Measurements from ENCODE around the gene ZYG11A. TPM values are rescaled to one million over a fixed set of nuclear protein-coding genes. Genes with fewer than 3 reads are reported as not detected.

ZYG11A gene
- total RNA-seq, 1 donor from 2014 or later = not detected

DNA sequence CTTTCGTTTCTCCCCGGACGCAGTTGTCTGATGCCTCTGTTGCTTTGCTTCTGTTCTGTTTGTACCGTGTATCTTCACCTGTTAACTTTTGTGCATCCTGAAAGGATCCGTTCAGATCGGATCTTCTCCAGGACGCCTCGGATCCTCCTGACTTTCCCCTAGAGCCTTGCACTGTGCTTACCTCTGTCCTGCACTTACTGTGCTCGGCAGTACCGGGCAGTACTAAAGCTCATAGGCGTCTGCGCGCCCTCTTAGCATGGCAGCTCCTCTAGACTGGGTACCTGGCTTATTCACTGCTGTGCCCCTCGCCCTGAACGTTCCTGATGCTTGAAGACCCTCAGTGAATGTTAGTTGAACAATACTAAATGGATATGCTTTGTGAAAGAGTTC, 85.5 kb downstream of the ZYG11A start:
- Histone ChIP-seq H3K27me3 (no peaks in the 10 kb centered on the region), H3K4me1 (peaks cover 0 to 8% of the 10 kb centered on the region in 2 donors), H3K36me3 (no peaks in the 10 kb centered on the region), H3K9me3 (no peaks in the 10 kb centered on the region), H3K27ac (peak overlapping the region; percentile 72 to 75), H3K4me3 (peak overlapping the region; percentile 50 to 73)
- intact Hi-C loops (cut with DNase I) = loop anchor here (5.0 to 10.0 kb wide), 4 partner anchors 203 to 563 kb away; partner anchors contain the start of genes CC2D1B, CPT2, ORC1 and PRPF38A
- no peak for DNase-seq (ENCODE audit: low spot score in 2 of 2)
- TF ChIP-seq, protein P1, sequence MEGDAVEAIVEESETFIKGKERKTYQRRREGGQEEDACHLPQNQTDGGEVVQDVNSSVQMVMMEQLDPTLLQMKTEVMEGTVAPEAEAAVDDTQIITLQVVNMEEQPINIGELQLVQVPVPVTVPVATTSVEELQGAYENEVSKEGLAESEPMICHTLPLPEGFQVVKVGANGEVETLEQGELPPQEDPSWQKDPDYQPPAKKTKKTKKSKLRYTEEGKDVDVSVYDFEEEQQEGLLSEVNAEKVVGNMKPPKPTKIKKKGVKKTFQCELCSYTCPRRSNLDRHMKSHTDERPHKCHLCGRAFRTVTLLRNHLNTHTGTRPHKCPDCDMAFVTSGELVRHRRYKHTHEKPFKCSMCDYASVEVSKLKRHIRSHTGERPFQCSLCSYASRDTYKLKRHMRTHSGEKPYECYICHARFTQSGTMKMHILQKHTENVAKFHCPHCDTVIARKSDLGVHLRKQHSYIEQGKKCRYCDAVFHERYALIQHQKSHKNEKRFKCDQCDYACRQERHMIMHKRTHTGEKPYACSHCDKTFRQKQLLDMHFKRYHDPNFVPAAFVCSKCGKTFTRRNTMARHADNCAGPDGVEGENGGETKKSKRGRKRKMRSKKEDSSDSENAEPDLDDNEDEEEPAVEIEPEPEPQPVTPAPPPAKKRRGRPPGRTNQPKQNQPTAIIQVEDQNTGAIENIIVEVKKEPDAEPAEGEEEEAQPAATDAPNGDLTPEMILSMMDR (IDR thresholded peaks at IDR 0.05) = no peak

DNA sequence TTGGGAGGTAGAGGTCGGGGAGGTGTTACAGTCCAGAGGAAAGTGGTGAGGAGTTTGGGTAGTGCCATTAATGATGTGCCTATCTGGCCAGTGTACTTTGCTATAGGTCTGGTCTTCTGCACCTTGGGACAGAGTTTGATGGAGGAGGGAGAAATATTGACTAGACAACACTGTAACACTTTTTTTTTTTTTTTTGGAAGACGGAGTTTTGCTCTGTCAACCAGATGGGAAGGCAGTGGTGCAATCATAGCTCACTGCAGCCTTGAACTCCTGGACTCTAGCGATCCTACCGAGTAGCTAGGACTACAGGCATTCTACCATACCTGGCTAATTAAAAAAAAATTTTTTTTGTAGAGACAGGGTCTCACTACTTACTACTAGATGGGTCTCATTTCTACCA, 86.5 kb downstream of the ZYG11A start:
- H3K36me3 ChIP-seq = no peaks in the 10 kb centered on the region
- peaks cover 0 to 8% of the 10 kb centered on the region in 2 donors for H3K4me1 ChIP-seq
- H3K4me3 ChIP-seq = no peak overlapping the region
- H3K27ac ChIP-seq = no peak overlapping the region
- no peaks in the 10 kb centered on the region for H3K27me3 ChIP-seq
- no peaks in the 10 kb centered on the region for H3K9me3 ChIP-seq
- TF ChIP-seq, protein P1 (IDR thresholded peaks at IDR 0.05) = no peak
- intact Hi-C loops (cut with DNase I) = loop anchor here (5.0 to 10.0 kb wide), 4 partner anchors 204 to 564 kb away; partner anchors contain the start of genes CC2D1B, CPT2, ORC1 and PRPF38A
- DNase-seq (ENCODE audit: low spot score in 2 of 2) = no peak

DNA sequence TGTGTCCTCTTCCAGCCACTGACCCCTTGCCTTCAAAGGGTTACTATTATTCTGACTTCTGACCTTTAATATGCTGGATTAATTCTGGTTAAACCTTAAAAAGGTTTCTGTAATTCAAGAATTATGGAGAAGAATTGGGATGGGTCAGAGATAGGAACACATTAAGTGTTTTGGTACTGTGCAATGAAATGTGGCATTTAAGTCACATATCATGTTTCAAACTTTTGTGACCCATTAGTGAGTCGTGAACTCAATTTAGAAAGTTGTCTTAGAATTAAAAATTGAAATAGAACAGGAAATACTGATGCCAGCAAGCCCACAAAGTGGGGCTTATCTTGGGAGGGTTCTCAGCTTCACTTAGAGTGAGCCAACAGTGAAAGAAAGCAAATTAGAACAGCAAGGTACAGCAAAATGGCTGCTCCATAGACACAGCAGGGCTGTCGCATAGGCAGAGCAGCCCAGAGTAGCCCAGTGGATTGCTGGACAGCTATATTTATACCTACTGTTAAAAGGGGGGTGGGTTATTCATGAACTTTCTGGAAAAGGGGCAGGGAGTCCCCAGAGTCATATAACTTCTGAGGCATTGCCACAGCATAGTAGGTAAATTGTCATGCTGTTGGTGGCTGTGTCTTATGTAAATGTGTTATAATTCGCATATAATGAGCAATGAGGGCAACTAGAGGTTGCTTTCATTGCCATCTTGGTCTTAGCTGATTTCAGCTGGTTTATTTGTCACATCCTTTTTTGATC, 95.0 kb downstream of the ZYG11A start:
- Histone ChIP-seq H3K4me1 (no peaks in the 10 kb centered on the region), H3K36me3 (no peaks in the 10 kb centered on the region), H3K27ac (no peak overlapping the region), H3K9me3 (no peaks in the 10 kb centered on the region), H3K27me3 (no peaks in the 10 kb centered on the region), H3K4me3 (no peak overlapping the region)
- DNase-seq (ENCODE audit: low spot score in 2 of 2) = no peak
- intact Hi-C loops (cut with DNase I) = no loop called here
- TF ChIP-seq, protein P1 (IDR thresholded peaks at IDR 0.05) = no peak

DNA sequence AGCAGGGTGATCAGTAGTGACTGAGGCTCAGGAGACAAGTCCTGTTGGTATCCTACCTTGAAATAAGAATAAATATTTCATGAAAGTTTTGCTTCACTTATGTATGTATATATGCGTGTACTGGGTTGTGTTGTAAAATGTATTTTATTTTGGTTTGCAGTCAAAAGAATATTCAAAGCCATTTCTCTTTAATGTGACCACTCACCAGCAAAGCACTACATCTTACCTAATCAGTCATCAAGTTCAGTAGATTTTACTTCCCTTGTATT, 95.6 kb downstream of the ZYG11A start:
- Histone ChIP-seq H3K36me3 (no peaks in the 10 kb centered on the region), H3K27ac (no peak overlapping the region), H3K27me3 (no peaks in the 10 kb centered on the region), H3K4me3 (no peak overlapping the region), H3K4me1 (no peaks in the 10 kb centered on the region), H3K9me3 (no peaks in the 10 kb centered on the region)
- intact Hi-C loops (cut with DNase I) = no loop called here
- DNase-seq (ENCODE audit: low spot score in 2 of 2) = no peak
- TF ChIP-seq, protein P1 (IDR thresholded peaks at IDR 0.05) = no peak

DNA sequence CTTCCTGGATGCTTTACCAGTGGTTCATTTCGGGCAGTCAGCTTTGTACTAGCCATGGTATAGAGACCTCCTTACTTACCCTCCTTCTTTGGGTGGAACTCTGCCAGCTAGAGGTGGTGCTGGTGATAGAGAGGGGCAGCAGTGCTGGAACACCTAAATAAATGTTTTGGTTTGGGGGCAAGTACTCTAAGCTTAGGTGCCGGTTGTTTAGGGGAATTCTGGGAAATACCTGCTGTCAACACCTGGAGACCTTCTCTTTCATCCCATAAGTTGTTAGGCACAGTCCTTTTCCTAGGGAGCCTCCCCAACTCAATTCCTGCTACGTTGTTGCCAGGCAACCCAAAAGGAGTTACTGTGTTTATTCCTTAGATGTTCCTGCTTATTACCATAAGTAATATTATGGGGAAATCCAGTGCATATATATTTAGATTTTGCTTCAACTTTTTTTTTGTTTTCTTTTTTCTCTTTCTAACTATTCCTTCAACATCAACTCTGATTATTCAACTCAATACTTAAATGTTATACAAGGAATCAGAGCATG, 101.4 kb downstream of the ZYG11A start:
- no peaks in the 10 kb centered on the region for H3K4me1 ChIP-seq
- TF ChIP-seq, protein P1 (IDR thresholded peaks at IDR 0.05) = no peak
- H3K27me3 ChIP-seq = no peaks in the 10 kb centered on the region
- H3K9me3 ChIP-seq = no peaks in the 10 kb centered on the region
- peaks cover 0 to 8% of the 10 kb centered on the region in 2 donors for H3K36me3 ChIP-seq
- intact Hi-C loops (cut with DNase I) = no loop called here
- H3K4me3 ChIP-seq = no peak overlapping the region
- no peak for DNase-seq (ENCODE audit: low spot score in 2 of 2)
- H3K27ac ChIP-seq = no peak overlapping the region

Data from ascending aorta (tissue), 2 donors.